GM23248 (cell line): ENCODE measurements around the gene ARMC8. TPM values are rescaled to one million over a fixed set of nuclear protein-coding genes. Genes with fewer than 3 reads are reported as not detected.

Experiments used
- DNase-seq: peaks from one replicate; pipeline ENCODE4 v3.0.0-alpha.2; 2015
- H2AFZ ChIP-seq: fragments of 200-600 bp; sonication (generic); 2 replicates; pipeline ENCODE4 v1.6.1; 2016; ENCODE audit warnings: antibody characterized with exemption
- H3F3A ChIP-seq: fragments of 200-600 bp; sonication (generic); 2 replicates; pipeline ENCODE4 v1.6.1; 2016; ENCODE audit warnings: mild to moderate bottlenecking, antibody characterized with exemption, mixed run types; ENCODE audit not compliant: insufficient read depth
- H3K27ac ChIP-seq: fragments of 200-600 bp; sonication (generic); 2 replicates; pipeline ENCODE4 v1.5.1; 2016; ENCODE audit warnings: mild to moderate bottlenecking
- H3K27me3 ChIP-seq: fragments of 200-600 bp; sonication (generic); replicated peaks from 2 replicates; pipeline ENCODE4 v1.6.1; 2016; ENCODE audit warnings: mild to moderate bottlenecking; ENCODE audit not compliant: insufficient read depth
- H3K36me3 ChIP-seq: fragments of 200-600 bp; sonication (generic); 2 replicates; pipeline ENCODE4 v1.6.1; 2016; ENCODE audit warnings: low read depth, mild to moderate bottlenecking
- H3K4me1 ChIP-seq: fragments of 200-600 bp; sonication (generic); 2 replicates; pipeline ENCODE4 v1.6.1; 2016; ENCODE audit warnings: mild to moderate bottlenecking; ENCODE audit not compliant: insufficient read depth
- H3K4me2 ChIP-seq: fragments of 200-600 bp; sonication (generic); one replicate; pipeline ENCODE4 v1.6.1; 2016; ENCODE audit warnings: mild to moderate bottlenecking; ENCODE audit not compliant: unreplicated experiment
- H3K4me3 ChIP-seq: fragments of 200-600 bp; sonication (generic); 2 replicates; pipeline ENCODE4 v1.5.1; 2016; ENCODE audit warnings: mild to moderate bottlenecking
- H3K79me2 ChIP-seq: fragments of 200-600 bp; sonication (generic); 2 replicates; pipeline ENCODE4 v1.6.1; 2016; ENCODE audit warnings: mild to moderate bottlenecking; ENCODE audit not compliant: insufficient read depth
- H3K9ac ChIP-seq: fragments of 200-600 bp; sonication (generic); 2 replicates; pipeline ENCODE4 v1.6.1; 2016; ENCODE audit warnings: mild to moderate bottlenecking
- H3K9me2 ChIP-seq: fragments of 200-600 bp; sonication (generic); 2 replicates; pipeline ENCODE4 v1.6.1; 2016; ENCODE audit warnings: mixed run types, mild to moderate bottlenecking, moderate library complexity; ENCODE audit not compliant: insufficient read depth
- H3K9me3 ChIP-seq: fragments of 200-600 bp; sonication (generic); one replicate; pipeline ENCODE4 v1.6.1; 2017; ENCODE audit warnings: low read depth
- H4K20me1 ChIP-seq: fragments of 200-600 bp; sonication (generic); 2 replicates; pipeline ENCODE4 v1.6.0; 2016; ENCODE audit not compliant: insufficient read depth
- EZH2 ChIP-seq: fragments of 200-600 bp; sonication (generic); IDR thresholded peaks from 2 replicates; pipeline ENCODE4 v1.6.1; 2018; ENCODE audit warnings: antibody characterized with exemption, mild to moderate bottlenecking; ENCODE audit not compliant: insufficient read depth, poor library complexity, severe bottlenecking
- EZH2phosphoT487 ChIP-seq: fragments of 200-600 bp; sonication (generic); IDR thresholded peaks from 2 replicates; pipeline ENCODE4 v1.6.1; 2018; ENCODE audit warnings: antibody characterized with exemption, moderate library complexity, mild to moderate bottlenecking, low read depth; ENCODE audit not compliant: insufficient read depth
- WGBS, 2 experiments: methylation state at CpG; one replicate each; pipeline ENCODE4 v1.1.6; 2015 to 2017; ENCODE audit warnings: low lambda C conversion rate in 2 of 2, low coverage in 1 of 2; ENCODE audit errors: missing lambda C conversion rate in 2 of 2; 5-methylcytosine and 5-hydroxymethylcytosine counted together
- in situ Hi-C: fragments of 300-500 bp; cut with MboI; formaldehyde crosslinking; loops from 2 replicates; pipeline ENCODE4 v1.15.0; 2020
- polyA plus RNA-seq: library from polyadenylated mRNA; unstranded; fragments of >200 nt; fragmentation: Nextera tagmentation; extraction: Ambion mirVana; gene quantifications from 2 replicates; pipeline ENCODE4 v1.2.1, GENCODE V29; 2016
- total RNA-seq: library from RNA; depleted of rRNA; stranded (reverse); fragments of >200 nt; shearing (Covaris generic); gene quantifications from 2 replicates; pipeline ENCODE4 v1.2.3, GENCODE V29; 2014

The ARMC8 gene
- total and polyA plus RNA-seq, 2 experiments from 2014 or later, result 30.1 to 32.9 TPM

DNA sequence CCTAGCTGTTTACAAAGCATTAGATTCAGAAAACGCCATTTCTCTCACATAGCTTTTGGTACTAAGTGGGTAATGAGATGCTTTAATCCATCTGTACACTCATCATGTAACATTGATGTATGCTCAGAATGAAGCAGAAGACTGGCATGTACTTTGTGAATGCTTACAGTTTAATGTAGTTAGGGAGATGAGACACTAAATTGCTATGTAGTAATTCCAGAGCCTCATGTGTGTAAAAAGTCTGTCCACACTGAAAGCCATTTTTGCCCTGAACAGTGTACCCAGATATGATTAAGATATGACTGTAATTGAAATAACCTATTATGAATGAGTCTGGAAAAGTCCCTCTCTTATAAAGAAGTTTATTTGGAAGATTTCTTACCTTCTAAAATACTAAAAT lies 66.5 kb downstream of the ARMC8 start:
- H3F3A ChIP-seq, result no peaks in the 10 kb centered on the region
- H3K27ac ChIP-seq, result no peak overlapping the region
- H3K9ac ChIP-seq, result no peak overlapping the region
- peaks cover 4% of the 10 kb centered on the region; the same call in 1 of the 2 replicates for H3K36me3 ChIP-seq
- in situ Hi-C loops, result no loop called here
- 97 to 100% methylated on average over 1 of the region's 1 CpG for WGBS, 2 experiments
- no peak overlapping the region for H3K4me3 ChIP-seq
- no peak overlapping the region for H2AFZ ChIP-seq
- H3K27me3 ChIP-seq, result no peaks in the 10 kb centered on the region
- no peak for DNase-seq
- H3K4me1 ChIP-seq, result no peaks in the 10 kb centered on the region
- no peaks in the 10 kb centered on the region for H4K20me1 ChIP-seq
- H3K4me2 ChIP-seq, result no peak overlapping the region
- H3K9me2 ChIP-seq, result no peaks in the 10 kb centered on the region
- no peak for TF ChIP-seq EZH2
- no peak for TF ChIP-seq EZH2phosphoT487
- no peaks in the 10 kb centered on the region for H3K79me2 ChIP-seq
- no peaks in the 10 kb centered on the region for H3K9me3 ChIP-seq

DNA sequence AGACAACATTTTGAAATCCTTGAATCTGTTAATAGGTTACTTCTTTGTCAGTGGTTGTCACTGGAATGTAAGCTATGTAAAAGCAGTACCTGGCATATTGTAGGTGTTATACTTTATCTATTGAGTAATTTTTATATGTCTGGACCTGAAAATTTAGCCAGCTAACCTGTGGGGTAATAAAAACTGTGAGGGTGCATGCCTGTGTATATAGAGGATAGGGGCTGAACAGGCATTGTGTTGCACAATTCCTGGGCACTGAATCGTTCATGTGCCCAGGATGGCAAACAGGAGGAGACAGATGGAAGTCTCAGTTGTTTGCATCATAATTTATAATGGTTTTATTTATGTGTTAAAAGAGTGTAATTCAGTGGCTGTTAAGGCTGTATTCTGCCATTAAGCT lies 67.1 kb downstream of the ARMC8 start:
- no peaks in the 10 kb centered on the region for H3K79me2 ChIP-seq
- TF ChIP-seq EZH2phosphoT487 (no peak), EZH2 (no peak)
- H3K9me3 ChIP-seq, result no peaks in the 10 kb centered on the region
- H2AFZ ChIP-seq, result no peak overlapping the region
- H3K27ac ChIP-seq, result no peak overlapping the region
- WGBS, 2 experiments, result 5 to 7% methylated on average over 1 of the region's 1 CpG
- DNase-seq, result no peak
- H3K4me1 ChIP-seq, result no peaks in the 10 kb centered on the region
- in situ Hi-C loops, result no loop called here
- H3K9ac ChIP-seq, result no peak overlapping the region
- no peak overlapping the region for H3K4me2 ChIP-seq
- no peaks in the 10 kb centered on the region for H4K20me1 ChIP-seq
- no peaks in the 10 kb centered on the region for H3K36me3 ChIP-seq
- H3K27me3 ChIP-seq, result no peaks in the 10 kb centered on the region
- no peak overlapping the region for H3K4me3 ChIP-seq
- H3K9me2 ChIP-seq, result no peaks in the 10 kb centered on the region
- no peaks in the 10 kb centered on the region for H3F3A ChIP-seq

DNA sequence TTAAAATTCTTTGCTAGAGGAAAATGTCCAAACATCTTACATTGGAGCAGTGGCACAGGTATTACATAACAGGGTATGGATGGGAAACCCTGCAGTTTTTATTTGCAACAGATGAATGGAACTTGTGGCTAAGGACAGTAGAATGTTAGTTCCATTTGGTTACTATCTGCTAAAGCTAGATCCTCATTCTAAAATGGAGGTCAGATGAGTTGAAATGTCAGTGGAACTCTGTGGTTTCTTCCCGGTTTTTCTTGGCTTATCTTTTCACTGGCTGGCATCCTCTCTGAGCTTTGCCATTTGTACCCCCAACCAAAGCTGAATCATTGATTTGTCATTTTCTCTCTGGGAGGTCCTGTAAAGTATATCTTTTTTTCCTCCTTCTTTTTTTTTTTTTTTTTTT lies 68.9 kb downstream of the ARMC8 start:
- Histone ChIP-seq H2AFZ (no peak overlapping the region), H3K9ac (no peak overlapping the region), H3K4me3 (no peak overlapping the region), H3F3A (no peaks in the 10 kb centered on the region), H3K4me1 (no peaks in the 10 kb centered on the region), H3K27me3 (no peaks in the 10 kb centered on the region), H3K9me2 (no peaks in the 10 kb centered on the region), H3K27ac (no peak overlapping the region), H4K20me1 (no peaks in the 10 kb centered on the region), H3K9me3 (no peaks in the 10 kb centered on the region), H3K36me3 (0 out of 2 replicates have a peak, but pooled peaks cover 5% of the 10 kb centered on the region), H3K79me2 (no peaks in the 10 kb centered on the region), H3K4me2 (no peak overlapping the region)
- WGBS, 2 experiments, result 43 to 52% methylated on average over 1 of the region's 1 CpG
- in situ Hi-C loops, result no loop called here
- TF ChIP-seq EZH2phosphoT487, result no peak
- DNase-seq, result no peak

DNA sequence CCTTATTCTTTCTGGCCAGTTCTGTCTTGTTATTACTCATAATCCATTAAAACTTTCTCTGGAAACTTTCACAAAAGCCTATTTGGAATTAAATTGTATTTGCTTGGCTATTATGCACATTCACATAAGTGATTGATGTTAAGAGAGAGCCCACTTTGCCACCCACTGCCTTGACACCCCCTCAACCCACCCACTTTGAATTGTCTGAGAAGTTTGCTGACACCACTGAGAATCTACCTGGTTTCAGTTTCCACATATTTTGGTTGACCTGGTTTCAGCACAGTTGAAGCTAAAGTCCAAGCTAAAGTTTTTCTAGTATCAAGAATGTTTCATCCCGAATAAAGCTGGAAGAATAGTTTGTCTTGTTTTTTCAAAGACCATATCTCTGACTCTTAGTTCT lies 70.9 kb downstream of the ARMC8 start:
- TF ChIP-seq EZH2 (no peak), EZH2phosphoT487 (no peak)
- in situ Hi-C loops, result no loop called here
- H3K9me3 ChIP-seq, result no peaks in the 10 kb centered on the region

DNA sequence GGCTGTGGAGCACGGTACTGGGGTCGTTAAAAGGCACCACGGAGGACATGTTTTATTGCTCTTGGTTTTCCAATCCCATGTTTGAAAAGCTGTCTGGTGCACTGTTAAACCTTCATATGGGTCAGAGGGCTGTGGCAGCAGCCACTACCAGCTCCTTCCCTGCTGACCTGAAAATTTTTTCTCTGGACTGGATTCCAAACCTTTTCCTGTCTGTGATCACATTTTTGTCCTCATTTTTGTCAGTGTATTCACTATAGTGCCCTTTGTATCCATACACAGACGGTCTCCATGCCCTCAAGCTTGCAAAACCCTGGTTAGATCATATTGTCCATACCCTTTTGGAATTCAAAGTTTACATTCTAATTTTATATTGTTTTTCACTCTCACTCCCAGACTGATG lies 72.0 kb downstream of the ARMC8 start:
- DNase-seq, result no peak
- H3K4me3 ChIP-seq, result no peak overlapping the region
- H3F3A ChIP-seq, result no peaks in the 10 kb centered on the region
- no peaks in the 10 kb centered on the region for H3K9me2 ChIP-seq
- 99 to 100% methylated on average over 4 of the region's 4 CpGs for WGBS, 2 experiments
- in situ Hi-C loops, result no loop called here
- H3K9me3 ChIP-seq, result no peaks in the 10 kb centered on the region
- no peaks in the 10 kb centered on the region for H3K79me2 ChIP-seq
- no peaks in the 10 kb centered on the region for H3K4me1 ChIP-seq
- no peak overlapping the region for H2AFZ ChIP-seq
- H3K4me2 ChIP-seq, result no peak overlapping the region
- peaks cover 10% of the 10 kb centered on the region for H3K36me3 ChIP-seq
- no peak overlapping the region for H3K9ac ChIP-seq
- no peaks in the 10 kb centered on the region for H4K20me1 ChIP-seq
- no peak overlapping the region for H3K27ac ChIP-seq
- TF ChIP-seq EZH2 (no peak), EZH2phosphoT487 (no peak)
- no peaks in the 10 kb centered on the region for H3K27me3 ChIP-seq

More for the DNA sequence above, 70.9 kb downstream of the ARMC8 start:
- Histone ChIP-seq H3K27ac (no peak overlapping the region), H4K20me1 (no peaks in the 10 kb centered on the region), H3K4me1 (no peaks in the 10 kb centered on the region), H3F3A (no peaks in the 10 kb centered on the region), H3K36me3 (peaks cover 5% of the 10 kb centered on the region; the same call in 1 of the 2 replicates), H3K27me3 (no peaks in the 10 kb centered on the region), H2AFZ (no peak overlapping the region), H3K9ac (no peak overlapping the region), H3K79me2 (no peaks in the 10 kb centered on the region), H3K4me2 (no peak overlapping the region), H3K4me3 (no peak overlapping the region), H3K9me2 (no peaks in the 10 kb centered on the region)
- 94 to 97% methylated on average over 1 of the region's 1 CpG for WGBS, 2 experiments
- DNase-seq, result no peak
